ENCODE data around the gene GCLC. TPM values are rescaled to one million over a fixed set of nuclear protein-coding genes. Genes with fewer than 3 reads are reported as not detected.
A peak's percentile ranks its signal among the peaks of the same experiment; 100 is the strongest.

The GCLC gene
- total RNA-seq, 1 donor from 2014 or later: 31.6 TPM

GRCh38 chr6:53593001-53593488 is 48.1 kb upstream of the GCLC start:
- H3K9me3 ChIP-seq (ENCODE audit: insufficient read depth, low read depth, low read length): no peaks in the 10 kb centered on the region
- peaks cover 8% of the 10 kb centered on the region for H3K4me1 ChIP-seq (ENCODE audit: insufficient read depth, low read length)
- H3K36me3 Mint-ChIP-seq (ENCODE audit: low read depth, unreplicated experiment): no peaks in the 10 kb centered on the region
- no peaks in the 10 kb centered on the region for H4K20me1 ChIP-seq (ENCODE audit: insufficient read depth, low read length)
- peak overlapping the region; percentile 43 for H3K27ac Mint-ChIP-seq (ENCODE audit: unreplicated experiment)
- no peak overlapping the region for H3K9ac ChIP-seq (ENCODE audit: low read length)
- H3K4me1 Mint-ChIP-seq (ENCODE audit: low read depth, unreplicated experiment): peaks cover 13% of the 10 kb centered on the region
- TF ChIP-seq CTCF (IDR thresholded peaks at IDR 0.05; ENCODE audit: insufficient read depth, low read depth, low read length) (no peak), EZH2 (IDR thresholded peaks at IDR 0.05; ENCODE audit: insufficient read depth, low read length) (no peak)
- peak overlapping the region; percentile 61 for H3K4me2 ChIP-seq (ENCODE audit: low read length)
- no peaks in the 10 kb centered on the region for H3K36me3 ChIP-seq (ENCODE audit: insufficient read depth, low read length)
- peak overlapping the region; percentile 44 for H3K27ac ChIP-seq (ENCODE audit: low read depth, low read length)
- H3K79me2 ChIP-seq (ENCODE audit: insufficient read depth, low read length): no peaks in the 10 kb centered on the region
- no peaks in the 10 kb centered on the region for H3K27me3 ChIP-seq (ENCODE audit: insufficient read depth, low read length)
- H3K4me3 Mint-ChIP-seq (ENCODE audit: unreplicated experiment): no peak overlapping the region
- no peak overlapping the region for H3K4me3 ChIP-seq (ENCODE audit: insufficient read depth, low read depth, low read length)
- H3K9me3 Mint-ChIP-seq (ENCODE audit: unreplicated experiment): no peaks in the 10 kb centered on the region
- H3K27me3 Mint-ChIP-seq (ENCODE audit: low read depth, unreplicated experiment): no peaks in the 10 kb centered on the region
- H2AFZ ChIP-seq (ENCODE audit: low read depth, low read length): no peak overlapping the region
- DNase-seq (ENCODE audit: low read depth) (peak; percentile 95), FAIRE-seq (peak; percentile 97)

- no peak for TF ChIP-seq EZH2 (IDR thresholded peaks at IDR 0.05; ENCODE audit: insufficient read depth, low read length)
- TF ChIP-seq CTCF (IDR thresholded peaks at IDR 0.05; ENCODE audit: insufficient read depth, low read depth, low read length): no peak
- no peak overlapping the region for H3K27ac ChIP-seq (ENCODE audit: low read depth, low read length)
- H3K27ac Mint-ChIP-seq (ENCODE audit: unreplicated experiment): no peak overlapping the region
- peaks cover 13% of the 10 kb centered on the region for H3K4me1 Mint-ChIP-seq (ENCODE audit: low read depth, unreplicated experiment)
- FAIRE-seq (peak; percentile 17), DNase-seq (ENCODE audit: low read depth) (peak; percentile 20)
- no peaks in the 10 kb centered on the region for H3K27me3 Mint-ChIP-seq (ENCODE audit: low read depth, unreplicated experiment)
- no peaks in the 10 kb centered on the region for H3K9me3 Mint-ChIP-seq (ENCODE audit: unreplicated experiment)
- no peak overlapping the region for H3K4me3 Mint-ChIP-seq (ENCODE audit: unreplicated experiment)
- H2AFZ ChIP-seq (ENCODE audit: low read depth, low read length): no peak overlapping the region
- H3K9ac ChIP-seq (ENCODE audit: low read length): no peak overlapping the region
- no peak overlapping the region for H3K4me2 ChIP-seq (ENCODE audit: low read length)
- no peaks in the 10 kb centered on the region for H3K9me3 ChIP-seq (ENCODE audit: insufficient read depth, low read depth, low read length)
- no peaks in the 10 kb centered on the region for H3K79me2 ChIP-seq (ENCODE audit: insufficient read depth, low read length)
- H3K4me1 ChIP-seq (ENCODE audit: insufficient read depth, low read length): peaks cover 8% of the 10 kb centered on the region
- H3K27me3 ChIP-seq (ENCODE audit: insufficient read depth, low read length): no peaks in the 10 kb centered on the region
- no peaks in the 10 kb centered on the region for H3K36me3 ChIP-seq (ENCODE audit: insufficient read depth, low read length)
- no peaks in the 10 kb centered on the region for H3K36me3 Mint-ChIP-seq (ENCODE audit: low read depth, unreplicated experiment)
- H3K4me3 ChIP-seq (ENCODE audit: insufficient read depth, low read depth, low read length): no peak overlapping the region
- no peaks in the 10 kb centered on the region for H4K20me1 ChIP-seq (ENCODE audit: insufficient read depth, low read length)
Observed at GRCh38 chr6:53591873-53592272, 47.0 kb upstream of the GCLC start.

- H3K4me2 ChIP-seq (ENCODE audit: low read length): no peak overlapping the region
- peaks cover 8% of the 10 kb centered on the region for H3K4me1 ChIP-seq (ENCODE audit: insufficient read depth, low read length)
- H3K27ac ChIP-seq (ENCODE audit: low read depth, low read length): no peak overlapping the region
- peak; percentile 5 for FAIRE-seq
- Mint-ChIP-seq H3K4me1 (ENCODE audit: low read depth, unreplicated experiment) (peaks cover 13% of the 10 kb centered on the region), H3K27ac (ENCODE audit: unreplicated experiment) (no peak overlapping the region), H3K4me3 (ENCODE audit: unreplicated experiment) (no peak overlapping the region), H3K27me3 (ENCODE audit: low read depth, unreplicated experiment) (peaks cover 2% of the 10 kb centered on the region), H3K9me3 (ENCODE audit: unreplicated experiment) (no peaks in the 10 kb centered on the region), H3K36me3 (ENCODE audit: low read depth, unreplicated experiment) (no peaks in the 10 kb centered on the region)
- no peaks in the 10 kb centered on the region for H3K9me3 ChIP-seq (ENCODE audit: insufficient read depth, low read depth, low read length)
- H3K27me3 ChIP-seq (ENCODE audit: insufficient read depth, low read length): no peaks in the 10 kb centered on the region
- no peaks in the 10 kb centered on the region for H4K20me1 ChIP-seq (ENCODE audit: insufficient read depth, low read length)
- DNase-seq (ENCODE audit: low read depth): no peak
- H3K9ac ChIP-seq (ENCODE audit: low read length): no peak overlapping the region
- H3K36me3 ChIP-seq (ENCODE audit: insufficient read depth, low read length): no peaks in the 10 kb centered on the region
- H3K4me3 ChIP-seq (ENCODE audit: insufficient read depth, low read depth, low read length): no peak overlapping the region
- no peaks in the 10 kb centered on the region for H3K79me2 ChIP-seq (ENCODE audit: insufficient read depth, low read length)
- no peak overlapping the region for H2AFZ ChIP-seq (ENCODE audit: low read depth, low read length)
- TF ChIP-seq CTCF (IDR thresholded peaks at IDR 0.05; ENCODE audit: insufficient read depth, low read depth, low read length) (no peak), EZH2 (IDR thresholded peaks at IDR 0.05; ENCODE audit: insufficient read depth, low read length) (no peak)
Observed at GRCh38 chr6:53588816-53589509, 44.1 kb upstream of the GCLC start.
